Epithelial cell of prostate (primary cell): Measurements from ENCODE around the gene PACSIN1.

Experiments used
- DNase-seq: peaks from one replicate; pipeline ENCODE4 v3.0.0-alpha.2; 2011; ENCODE audit warnings: low read depth, low spot score
- H3K27ac ChIP-seq: fragments of 450-650 bp; 2 replicates; pipeline ENCODE4 v1.5.1; 2017; ENCODE audit warnings: mild to moderate bottlenecking

Gene PACSIN1

GRCh38 chr6:34465531-34466241, at the start of gene PACSIN1:
Gene PACSIN1, plus strand, starts transcription at chr6:34466076. Its CDS starts 60,230 bp downstream, at chr6:34526306.
- no peak for DNase-seq

GRCh38 chr6:34416877-34417371, 49.0 kb upstream of the PACSIN1 start:
- no peak for DNase-seq
- peak overlapping the region; percentile 29 for H3K27ac ChIP-seq

More at GRCh38 chr6:34465531-34466241, at the start of gene PACSIN1:
- H3K27ac ChIP-seq = no peak within 1 kb of the TSS

- DNase-seq = no peak
- peak overlapping the region; percentile 8 for H3K27ac ChIP-seq
Observed at GRCh38 chr6:34418367-34418766, 47.5 kb upstream of the PACSIN1 start.

- DNase-seq = no peak
- peak overlapping the region; percentile 81 for H3K27ac ChIP-seq
Observed at GRCh38 chr6:34423254-34423653, 42.6 kb upstream of the PACSIN1 start.

- no peak for DNase-seq
- peak overlapping the region; percentile 81 for H3K27ac ChIP-seq
Observed at GRCh38 chr6:34424200-34425131, 41.4 kb upstream of the PACSIN1 start.

- peak overlapping the region; percentile 81 for H3K27ac ChIP-seq
- DNase-seq = no peak
Observed at GRCh38 chr6:34425132-34425497, 40.8 kb upstream of the PACSIN1 start.

GRCh38 chr6:34425498-34426410, 40.1 kb upstream of the PACSIN1 start, which contains the start of gene RPS10:
Gene RPS10, minus strand, starts transcription at chr6:34426069. Its CDS starts 848 bp downstream, at chr6:34425221.
- DNase-seq = peak; percentile 54
- H3K27ac ChIP-seq = peak within 1 kb of the TSS; percentile 81

- DNase-seq = no peak
- no peak overlapping the region for H3K27ac ChIP-seq
Observed at GRCh38 chr6:34435916-34436315, 30.0 kb upstream of the PACSIN1 start.

- H3K27ac ChIP-seq = no peak overlapping the region
- DNase-seq = no peak
Observed at GRCh38 chr6:34436803-34437643, 28.9 kb upstream of the PACSIN1 start.

GRCh38 chr6:34437644-34437970, 28.3 kb upstream of the PACSIN1 start:
- no peak for DNase-seq
- no peak overlapping the region for H3K27ac ChIP-seq

GRCh38 chr6:34438705-34439104, 27.2 kb upstream of the PACSIN1 start:
- DNase-seq = no peak
- no peak overlapping the region for H3K27ac ChIP-seq

GRCh38 chr6:34439442-34439841, 26.4 kb upstream of the PACSIN1 start:
- no peak for DNase-seq
- H3K27ac ChIP-seq = no peak overlapping the region

GRCh38 chr6:34441526-34441925, 24.4 kb upstream of the PACSIN1 start:
- DNase-seq = no peak
- H3K27ac ChIP-seq = no peak overlapping the region

GRCh38 chr6:34445313-34445860, 20.5 kb upstream of the PACSIN1 start:
- no peak for DNase-seq
- no peak overlapping the region for H3K27ac ChIP-seq

GRCh38 chr6:34447386-34447785, 18.5 kb upstream of the PACSIN1 start:
- H3K27ac ChIP-seq = no peak overlapping the region
- no peak for DNase-seq

GRCh38 chr6:34447910-34448309, 18.0 kb upstream of the PACSIN1 start:
- DNase-seq = no peak
- no peak overlapping the region for H3K27ac ChIP-seq

- H3K27ac ChIP-seq = no peak overlapping the region
- no peak for DNase-seq
Observed at GRCh38 chr6:34451192-34451591, 14.7 kb upstream of the PACSIN1 start.

- DNase-seq = no peak
- no peak overlapping the region for H3K27ac ChIP-seq
Observed at GRCh38 chr6:34455831-34456230, 10.0 kb upstream of the PACSIN1 start.

- H3K27ac ChIP-seq = no peak overlapping the region
- no peak for DNase-seq
Observed at GRCh38 chr6:34457382-34457741, 8.5 kb upstream of the PACSIN1 start.
